GM21528 (cell line): ENCODE measurements around the gene PKIB.

Source experiments
- ATAC-seq: cut with Tn5 transposase; IDR thresholded peaks from one replicate; pipeline ENCODE4 v1.9.1; 2021; ENCODE audit warnings: mild to moderate bottlenecking, moderate library complexity; ENCODE audit not compliant: unreplicated experiment, low FRiP score

The PKIB gene

DNA sequence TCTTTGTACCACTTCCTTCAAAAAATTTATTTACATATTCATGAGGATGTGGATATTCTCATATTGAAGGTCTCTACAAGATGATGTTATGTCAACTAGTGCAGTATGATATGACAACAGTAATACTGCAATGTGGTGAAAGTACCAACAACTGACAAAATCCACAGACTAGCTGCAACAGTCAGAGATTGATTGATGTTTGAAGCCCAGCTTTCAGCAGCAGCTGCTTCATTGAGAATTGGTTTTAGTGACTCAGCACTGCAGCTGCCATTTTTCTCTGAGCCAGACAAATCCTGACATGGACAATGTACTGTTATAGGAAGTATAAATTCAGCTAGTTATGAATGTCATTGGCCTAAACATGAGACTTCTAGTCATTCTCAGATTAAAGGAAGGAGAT, 53.8 kb downstream of the PKIB start:
- no peak for ATAC-seq

DNA sequence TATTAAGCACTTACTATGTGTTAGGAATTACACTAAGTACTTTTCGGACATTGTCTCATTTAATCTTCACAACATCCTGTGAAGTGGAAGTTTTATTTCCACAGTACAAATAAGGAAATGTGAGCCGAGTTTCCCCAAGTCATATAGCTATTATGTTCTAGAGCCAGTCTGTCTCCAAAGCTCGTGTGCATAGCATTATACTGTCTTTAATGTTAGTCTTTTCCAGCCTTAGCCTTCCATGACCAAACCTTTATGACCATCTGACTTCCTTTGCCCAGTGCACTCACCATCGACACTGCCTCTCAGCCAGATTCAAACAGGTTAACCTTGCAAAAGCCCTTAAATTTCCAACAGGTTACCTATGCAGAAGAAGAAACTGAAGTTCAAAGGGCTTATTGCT, 55.7 kb downstream of the PKIB start:
- no peak for ATAC-seq

DNA sequence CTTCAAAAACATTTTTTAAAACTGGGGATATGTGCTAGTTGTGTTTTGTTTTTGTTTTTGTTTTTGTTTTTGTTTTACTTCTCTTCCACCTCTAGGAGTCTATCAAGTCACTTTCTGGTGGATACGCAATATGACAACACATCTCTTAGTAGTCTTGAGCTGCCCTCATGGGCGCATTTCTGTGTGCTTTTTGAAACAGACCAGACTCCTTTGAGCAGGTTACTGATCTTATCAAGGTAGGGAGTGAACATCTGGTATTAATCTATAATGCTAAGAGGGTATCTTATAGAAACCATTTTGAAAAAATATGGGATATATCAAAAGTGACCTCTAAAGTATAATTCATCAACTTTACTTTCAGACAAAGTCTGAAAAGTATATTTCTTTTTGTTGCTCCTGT, 56.2 kb downstream of the PKIB start:
- ATAC-seq = no peak

DNA sequence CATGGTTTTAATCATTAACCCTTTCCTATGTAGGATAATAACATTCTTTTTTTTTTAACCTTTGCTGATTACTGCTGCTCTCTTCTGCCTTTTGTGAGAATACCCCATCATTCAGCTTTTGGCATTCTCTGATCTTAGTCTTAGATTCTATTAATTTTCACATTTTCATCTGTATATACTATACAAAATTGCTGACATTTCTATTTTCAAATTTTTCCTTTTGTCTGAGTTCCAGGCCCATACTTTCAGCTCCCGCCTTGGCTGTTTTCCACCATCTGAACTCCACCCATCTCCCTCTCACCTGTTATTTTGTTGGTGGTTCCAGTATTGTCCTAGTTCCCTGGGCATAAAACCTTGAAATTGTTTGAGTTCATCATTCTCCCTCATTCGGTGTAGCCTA, 59.2 kb downstream of the PKIB start:
- no peak for ATAC-seq

DNA sequence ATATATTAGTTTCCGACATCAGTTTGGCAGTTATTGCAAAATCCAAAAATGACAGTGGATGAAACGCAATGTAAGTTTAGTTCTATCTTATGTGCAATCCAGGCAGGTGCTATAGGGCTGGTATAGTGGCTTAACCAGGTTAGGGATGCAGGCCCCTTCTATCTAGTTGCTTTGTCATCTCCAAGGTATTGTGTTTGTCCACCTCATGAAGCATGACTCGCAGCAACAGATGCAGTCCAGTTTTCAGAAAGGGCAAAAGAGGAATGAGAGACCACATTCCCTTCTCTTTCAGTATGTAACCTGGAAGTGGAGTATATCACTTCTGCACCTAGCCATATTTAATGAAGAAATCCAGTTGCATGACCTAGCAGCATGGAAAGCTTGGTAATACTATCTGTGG, 59.7 kb downstream of the PKIB start:
- no peak for ATAC-seq

DNA sequence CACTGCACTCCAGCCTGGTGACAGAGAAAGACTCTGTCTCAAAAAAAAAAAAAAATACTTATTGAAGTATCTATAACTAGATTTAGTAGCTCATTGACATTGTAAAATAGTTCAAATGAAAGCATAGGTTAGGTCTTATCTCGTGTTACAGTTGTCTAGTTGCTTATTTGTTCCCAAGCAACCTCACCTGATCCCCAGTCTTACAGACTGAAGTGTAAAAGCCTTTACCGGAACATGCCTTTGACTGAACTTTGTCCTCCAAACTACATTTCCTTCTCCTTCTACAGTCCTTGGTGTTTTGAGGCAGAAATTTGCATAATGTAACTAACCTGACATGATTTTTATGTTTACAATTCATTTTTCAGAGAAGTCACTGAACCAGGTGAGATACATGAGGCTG, 61.0 kb downstream of the PKIB start:
- no peak for ATAC-seq

DNA sequence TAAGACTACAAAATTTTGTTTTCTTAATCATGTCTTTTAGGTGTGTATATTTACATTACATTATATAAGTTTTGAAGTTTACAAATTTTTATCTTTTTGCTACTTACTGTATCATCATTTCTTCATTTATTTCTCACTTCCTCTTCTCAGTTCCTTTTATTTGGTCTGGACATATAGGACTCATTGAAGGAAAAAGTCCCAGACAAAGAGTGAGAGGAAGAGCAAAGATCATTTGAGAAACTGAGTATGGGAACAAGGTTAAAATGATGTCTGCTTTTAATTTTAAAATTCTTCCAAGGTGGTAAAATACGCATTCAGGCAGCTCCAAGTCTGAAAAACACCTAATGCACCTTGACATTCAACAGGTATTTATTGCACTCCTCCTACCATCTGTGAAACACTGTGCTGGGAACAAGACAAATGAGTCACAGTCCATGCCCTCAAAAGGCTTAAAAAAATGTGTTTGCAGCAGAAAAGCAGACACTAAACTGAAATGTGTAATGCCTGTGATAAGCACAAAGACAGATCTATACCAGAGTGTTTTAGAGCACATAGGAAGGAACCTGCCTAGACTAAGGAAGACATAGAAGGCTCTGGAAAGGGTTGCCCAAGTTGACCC, 63.2 kb downstream of the PKIB start:
- no peak for ATAC-seq

DNA sequence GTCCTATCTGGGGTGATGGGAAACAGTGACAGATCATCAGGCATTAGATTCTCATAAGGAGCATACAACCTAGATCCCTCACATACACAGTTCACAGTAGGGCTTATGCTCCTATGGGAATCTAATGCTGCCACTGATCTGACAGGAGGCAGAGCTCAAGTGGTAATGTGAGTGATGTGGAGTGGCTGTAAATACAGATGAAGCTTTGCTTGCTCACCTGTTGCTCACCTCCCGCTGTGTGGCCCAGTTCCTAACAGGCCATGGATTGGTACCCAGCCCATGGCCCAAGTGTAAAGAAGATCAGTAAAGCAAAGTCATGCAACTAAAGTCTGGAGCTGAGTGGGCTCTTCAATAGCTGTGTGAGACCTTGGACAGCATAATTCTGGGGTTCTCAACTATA, 65.9 kb downstream of the PKIB start:
- ATAC-seq = no peak

DNA sequence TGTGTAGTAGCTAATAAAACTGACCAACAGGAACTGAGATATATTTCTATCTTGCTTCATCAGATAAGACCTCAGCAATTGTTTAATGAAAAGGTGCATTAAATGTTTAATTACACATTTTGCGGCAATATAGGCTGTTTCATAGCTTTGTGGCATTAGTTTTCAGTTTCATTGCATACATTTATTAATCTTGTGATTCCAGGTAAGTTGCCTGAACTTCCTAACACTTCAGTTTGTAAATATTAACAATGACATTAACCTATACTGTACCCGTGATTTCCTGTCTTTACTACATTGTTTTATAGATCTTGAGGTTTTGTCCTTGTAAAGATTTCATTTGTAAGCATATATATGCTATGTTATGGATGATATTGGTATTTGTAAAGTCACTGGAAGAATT, 66.5 kb downstream of the PKIB start:
- ATAC-seq = no peak

DNA sequence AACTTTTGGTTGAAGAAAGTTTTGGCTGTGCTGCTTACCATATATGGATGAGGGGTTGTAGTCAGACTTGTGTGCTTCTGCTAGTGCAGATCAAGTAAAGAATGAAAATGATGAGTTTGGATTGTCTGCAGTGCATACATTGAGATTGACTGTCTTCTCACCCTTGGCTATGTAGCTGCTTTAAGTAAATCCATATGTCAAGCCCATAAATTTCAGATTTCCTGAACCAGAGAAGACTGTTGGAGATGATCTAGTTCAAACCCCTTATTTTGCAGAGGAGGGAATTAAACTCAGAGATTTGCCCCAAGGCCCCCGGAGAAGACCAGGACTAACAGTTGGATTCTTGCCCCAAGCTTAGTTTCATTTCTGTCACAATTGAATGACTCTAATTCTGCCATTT, 67.2 kb downstream of the PKIB start:
- ATAC-seq = no peak

DNA sequence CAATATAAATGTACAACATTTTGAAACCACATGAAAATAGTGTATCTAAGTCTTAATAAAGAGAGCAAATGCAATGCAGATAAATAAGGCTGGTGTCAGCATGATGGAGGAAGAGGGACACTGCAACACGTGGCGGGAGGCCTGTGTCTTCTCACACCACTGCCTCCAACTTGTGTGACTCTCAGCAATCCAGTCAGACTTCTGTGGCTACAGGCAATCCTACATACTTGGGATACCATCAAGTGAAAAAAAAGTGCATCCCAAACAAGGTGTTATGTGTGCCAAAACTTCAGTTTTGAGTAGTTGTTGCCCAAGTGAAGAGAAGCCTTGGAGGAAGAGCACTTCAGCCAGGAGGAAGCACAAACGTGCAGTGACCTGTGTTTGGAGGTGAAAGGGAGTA, 68.6 kb downstream of the PKIB start:
- ATAC-seq = no peak

DNA sequence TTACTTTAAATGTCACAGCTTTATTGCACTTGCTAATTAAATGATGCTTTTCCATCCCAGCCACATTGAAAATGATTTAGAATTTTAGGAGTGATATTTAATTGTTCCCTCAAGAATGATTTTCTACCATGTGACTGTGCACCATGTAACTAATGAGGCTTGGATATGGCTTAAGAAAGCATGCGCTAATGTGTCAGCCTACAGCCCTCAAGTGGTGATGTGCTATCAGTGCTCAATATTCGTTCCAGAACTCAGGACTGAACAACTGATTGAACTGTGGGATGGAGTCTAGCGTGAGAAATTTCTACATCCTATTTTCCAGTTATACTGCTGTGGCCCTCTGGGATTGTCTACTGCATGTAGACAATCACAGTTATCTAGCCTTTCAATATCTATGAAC, 71.5 kb downstream of the PKIB start:
- no peak for ATAC-seq

DNA sequence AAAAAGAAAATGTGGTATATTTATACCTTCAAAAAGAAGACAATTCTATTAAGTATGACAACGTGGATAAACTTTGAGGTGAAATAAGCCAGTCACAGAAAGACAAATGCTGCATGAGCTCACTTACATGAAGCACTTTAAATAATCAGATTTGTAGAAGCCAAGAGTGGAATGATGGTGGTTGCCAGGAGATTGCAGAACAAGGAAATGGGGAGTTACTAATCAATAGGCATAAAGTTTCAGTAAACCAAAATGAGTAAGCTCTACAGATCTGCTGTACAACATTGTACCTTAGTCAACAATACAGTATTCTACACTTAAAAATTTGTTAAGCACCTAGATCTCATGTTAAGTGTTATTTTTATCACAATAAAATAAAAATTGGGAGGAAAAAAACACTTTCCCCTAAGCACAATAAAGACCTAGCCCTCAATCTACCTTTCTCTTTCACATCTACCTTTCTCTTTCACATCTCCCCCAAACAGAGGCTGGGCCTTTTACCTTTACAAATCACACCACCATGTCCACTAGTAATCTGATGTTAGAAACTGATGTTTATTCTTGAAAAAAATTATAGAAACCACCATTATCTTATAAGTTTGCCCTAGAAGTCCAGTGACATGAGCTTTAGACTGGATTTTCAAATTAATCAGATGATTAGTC, 73.9 kb downstream of the PKIB start:
- no peak for ATAC-seq

DNA sequence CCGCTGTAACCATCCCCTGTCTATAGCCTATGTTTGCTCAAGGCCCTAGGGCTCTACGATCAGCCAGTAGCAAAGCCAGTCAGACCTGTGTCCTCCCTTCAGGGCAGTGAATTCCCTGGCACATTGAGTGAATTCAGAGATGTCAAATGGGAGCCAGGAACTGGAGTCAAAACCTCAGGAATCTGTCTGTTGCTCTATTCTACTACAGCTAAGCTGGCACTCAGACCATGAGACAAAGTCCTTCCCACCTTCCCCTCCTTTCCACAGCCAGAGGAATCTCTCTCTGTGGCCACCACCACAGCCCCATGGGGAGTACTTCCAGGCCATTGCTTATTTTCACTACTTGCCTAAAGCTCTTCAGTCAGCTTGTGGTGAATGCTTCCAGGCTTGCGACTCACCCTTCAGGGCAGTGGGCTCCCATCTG, 82.0 kb downstream of the PKIB start:
- no peak for ATAC-seq

DNA sequence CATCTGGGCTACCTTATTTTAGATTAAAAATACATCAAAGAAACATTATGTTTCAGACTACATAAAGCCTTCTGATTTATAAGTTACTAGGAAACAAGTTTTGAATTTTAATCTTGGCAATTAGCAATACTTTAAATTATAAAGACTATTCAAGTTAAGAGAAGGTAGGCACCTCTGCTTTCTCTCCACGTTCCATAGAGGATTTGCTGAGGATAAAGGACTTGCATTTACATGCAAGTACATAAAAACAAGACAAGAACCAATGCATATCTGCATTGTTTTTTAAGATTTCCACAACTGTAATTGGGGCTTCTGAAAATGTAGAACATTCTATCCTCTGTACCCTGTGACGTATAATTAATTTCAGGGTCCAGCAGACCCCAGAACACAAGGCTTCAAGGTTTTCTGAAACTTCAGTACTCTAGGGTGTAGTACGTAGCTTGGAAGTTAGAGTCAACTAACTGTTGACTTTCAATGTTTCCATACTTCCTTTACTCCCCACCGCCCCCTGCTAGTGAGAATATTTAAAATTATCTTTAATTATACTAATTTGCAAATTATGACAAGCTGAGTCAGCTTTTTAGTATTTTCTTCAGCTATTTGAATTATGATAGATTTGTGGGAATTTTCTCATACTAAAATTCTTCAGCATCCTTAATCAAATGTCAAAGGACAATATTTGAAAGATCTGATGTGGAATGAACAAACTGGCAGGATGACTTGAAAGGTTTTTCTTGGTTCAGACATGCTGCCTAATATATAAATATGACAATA, 82.8 kb downstream of the PKIB start:
- no peak for ATAC-seq

DNA sequence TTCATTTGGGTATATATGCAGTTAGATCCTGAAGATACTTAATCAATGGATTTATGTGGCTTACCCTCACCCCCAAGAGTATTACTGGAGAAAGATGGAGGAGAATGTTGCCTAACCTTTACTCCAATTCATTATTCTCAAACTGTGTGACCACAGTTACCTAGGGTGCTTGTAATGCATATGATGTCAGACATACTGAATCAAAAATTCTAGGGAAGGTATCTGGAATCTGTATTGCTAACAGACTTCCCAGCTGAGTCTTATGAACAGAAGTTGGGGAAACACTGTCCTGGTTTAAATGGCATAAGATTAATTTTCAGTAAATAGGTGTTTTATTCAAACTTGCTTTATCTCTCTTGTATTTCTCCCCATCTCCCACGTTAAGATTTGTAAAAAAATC, 83.9 kb downstream of the PKIB start:
- no peak for ATAC-seq

DNA sequence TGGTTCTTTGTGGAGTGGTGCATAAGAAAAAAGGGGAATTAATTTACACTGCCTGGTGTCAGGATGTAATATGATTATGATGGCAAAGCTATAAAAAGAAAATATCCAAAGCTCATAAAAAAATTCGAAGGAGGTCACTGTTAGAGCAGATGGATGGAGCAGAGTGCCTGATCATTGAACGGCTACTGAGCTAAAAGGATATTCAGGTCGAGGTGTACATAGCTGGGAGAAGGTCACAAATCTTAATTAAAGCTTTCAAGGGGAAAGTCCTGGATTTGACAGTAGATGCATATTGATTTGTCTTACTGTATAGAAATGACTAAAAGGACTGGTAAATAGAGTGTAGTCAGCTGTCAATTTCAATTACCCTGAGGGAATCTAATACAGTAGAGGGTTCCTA, 84.4 kb downstream of the PKIB start:
- ATAC-seq = no peak

DNA sequence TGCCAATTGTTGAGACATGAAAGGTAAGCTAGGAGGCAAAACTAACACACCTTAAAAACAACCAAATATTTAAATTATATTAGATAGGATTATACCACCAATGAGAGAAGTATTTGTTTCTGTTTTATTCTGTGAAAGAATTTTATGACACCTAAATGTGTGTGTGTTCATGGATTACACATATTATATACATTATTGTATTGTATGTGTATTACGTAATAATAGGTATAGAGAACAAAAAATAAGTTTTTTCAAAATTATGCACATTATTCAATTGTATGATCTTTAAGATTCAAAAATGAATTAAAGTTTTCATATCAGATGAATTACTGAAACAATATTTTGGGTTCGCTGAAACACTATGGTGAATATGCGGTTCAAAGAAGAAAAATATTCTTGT, 85.0 kb downstream of the PKIB start:
- no peak for ATAC-seq

DNA sequence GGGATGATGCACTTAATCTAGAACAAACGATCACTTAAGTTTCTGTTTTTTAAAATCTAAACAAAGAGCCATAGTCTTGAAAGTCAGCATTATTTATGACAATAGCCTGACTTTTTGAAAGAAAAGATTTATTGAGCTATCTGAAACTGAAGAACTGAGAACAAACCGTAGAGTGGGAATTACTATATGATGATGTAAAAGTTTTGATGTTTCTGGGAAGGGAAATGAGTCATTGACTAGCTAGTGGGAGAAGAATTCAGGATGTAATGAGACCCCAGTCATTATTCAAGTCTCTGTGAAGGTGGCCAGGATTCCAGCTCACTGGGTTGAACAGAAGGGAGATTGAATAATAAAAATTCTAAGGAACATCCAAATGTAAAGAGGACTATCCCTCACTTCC, 85.9 kb downstream of the PKIB start:
- ATAC-seq = no peak

DNA sequence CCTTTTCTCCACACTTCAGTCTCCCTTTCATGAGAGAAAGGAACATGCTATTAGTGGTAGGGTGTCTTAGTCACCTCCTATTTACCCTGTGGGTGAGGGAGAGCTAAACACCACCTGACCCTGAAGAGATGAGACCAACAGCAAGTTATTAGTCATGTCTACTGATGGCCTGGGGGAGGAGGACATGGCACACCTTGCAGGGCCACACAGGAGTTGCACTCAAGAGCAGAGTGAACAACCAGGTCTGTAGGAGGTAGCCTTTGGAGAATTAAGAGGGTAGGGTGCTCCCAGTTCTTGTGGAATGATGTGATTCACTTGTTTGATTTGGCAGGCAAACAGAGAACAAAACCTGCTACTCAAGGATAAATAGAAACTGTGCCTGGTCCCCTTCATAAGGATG, 86.6 kb downstream of the PKIB start:
- ATAC-seq = no peak

DNA sequence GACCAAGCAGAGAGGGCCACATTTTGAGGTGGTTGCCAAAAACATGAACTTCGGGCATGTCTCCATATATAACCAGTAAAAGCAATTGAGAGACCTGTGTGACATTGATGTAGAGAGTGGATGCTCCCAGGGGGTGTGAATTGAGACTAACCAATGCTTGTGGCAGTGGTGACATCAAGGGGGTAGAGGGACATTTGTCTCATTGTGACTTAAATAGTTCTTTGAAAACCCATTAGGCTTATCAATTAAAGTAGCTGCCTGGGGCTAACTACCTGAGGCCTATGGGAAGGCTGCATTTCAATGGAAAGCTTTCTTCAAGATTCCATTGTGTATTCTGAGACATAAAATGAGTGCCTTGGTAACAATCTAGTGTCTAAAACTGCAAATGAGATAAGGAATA, 87.3 kb downstream of the PKIB start:
- no peak for ATAC-seq

DNA sequence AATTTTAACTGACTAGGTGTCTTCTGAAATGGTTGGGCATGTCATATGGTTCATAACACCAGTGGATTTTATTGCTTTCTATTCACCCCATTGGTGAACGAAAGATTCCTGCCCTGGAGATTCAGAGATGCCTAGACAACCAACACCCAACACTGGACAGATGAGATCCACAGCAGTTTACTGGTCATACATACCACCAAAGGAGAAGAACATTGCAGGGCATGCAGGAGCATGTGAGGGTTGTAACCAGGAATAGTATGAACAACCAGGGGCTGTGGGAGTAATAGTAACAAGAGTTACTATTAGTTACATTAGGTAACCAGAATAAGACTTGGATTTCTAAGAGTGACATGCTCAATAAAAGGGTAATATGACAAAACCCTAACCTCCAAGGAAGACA, 91.5 kb downstream of the PKIB start:
- no peak for ATAC-seq
